GM12874 (cell line): ENCODE results near the gene PRDM16.

Experiments used
- TF ChIP-seq, protein P1 (sequence below): IDR thresholded peaks from 2 replicates; pipeline ENCODE4 v1.5.1; 2011; ENCODE audit warnings: low read depth, mild to moderate bottlenecking, control low read depth, low read length, moderate library complexity; ENCODE audit not compliant: insufficient read depth

PRDM16 gene

DNA sequence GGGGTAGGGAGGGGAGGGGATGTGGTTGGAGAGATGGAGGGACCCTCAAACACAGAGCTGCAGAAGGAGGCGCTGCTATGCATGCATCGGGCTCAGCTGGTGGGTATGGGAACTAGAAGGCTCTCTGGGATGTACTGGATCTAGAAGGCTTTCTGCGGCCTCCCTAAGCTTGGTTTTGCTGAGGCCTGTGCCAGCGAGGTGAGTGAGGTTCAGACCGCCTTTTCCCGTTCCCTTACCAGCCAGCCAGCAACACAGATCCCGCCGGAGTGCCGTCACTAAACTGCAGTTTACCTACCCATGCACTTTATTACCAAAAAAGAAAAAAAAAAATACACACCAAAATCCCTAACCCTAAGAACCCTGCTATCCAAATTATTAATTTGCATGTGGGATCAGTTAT is 180.2 kb downstream of the PRDM16 start:
- TF ChIP-seq, protein P1, sequence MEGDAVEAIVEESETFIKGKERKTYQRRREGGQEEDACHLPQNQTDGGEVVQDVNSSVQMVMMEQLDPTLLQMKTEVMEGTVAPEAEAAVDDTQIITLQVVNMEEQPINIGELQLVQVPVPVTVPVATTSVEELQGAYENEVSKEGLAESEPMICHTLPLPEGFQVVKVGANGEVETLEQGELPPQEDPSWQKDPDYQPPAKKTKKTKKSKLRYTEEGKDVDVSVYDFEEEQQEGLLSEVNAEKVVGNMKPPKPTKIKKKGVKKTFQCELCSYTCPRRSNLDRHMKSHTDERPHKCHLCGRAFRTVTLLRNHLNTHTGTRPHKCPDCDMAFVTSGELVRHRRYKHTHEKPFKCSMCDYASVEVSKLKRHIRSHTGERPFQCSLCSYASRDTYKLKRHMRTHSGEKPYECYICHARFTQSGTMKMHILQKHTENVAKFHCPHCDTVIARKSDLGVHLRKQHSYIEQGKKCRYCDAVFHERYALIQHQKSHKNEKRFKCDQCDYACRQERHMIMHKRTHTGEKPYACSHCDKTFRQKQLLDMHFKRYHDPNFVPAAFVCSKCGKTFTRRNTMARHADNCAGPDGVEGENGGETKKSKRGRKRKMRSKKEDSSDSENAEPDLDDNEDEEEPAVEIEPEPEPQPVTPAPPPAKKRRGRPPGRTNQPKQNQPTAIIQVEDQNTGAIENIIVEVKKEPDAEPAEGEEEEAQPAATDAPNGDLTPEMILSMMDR: no peak

DNA sequence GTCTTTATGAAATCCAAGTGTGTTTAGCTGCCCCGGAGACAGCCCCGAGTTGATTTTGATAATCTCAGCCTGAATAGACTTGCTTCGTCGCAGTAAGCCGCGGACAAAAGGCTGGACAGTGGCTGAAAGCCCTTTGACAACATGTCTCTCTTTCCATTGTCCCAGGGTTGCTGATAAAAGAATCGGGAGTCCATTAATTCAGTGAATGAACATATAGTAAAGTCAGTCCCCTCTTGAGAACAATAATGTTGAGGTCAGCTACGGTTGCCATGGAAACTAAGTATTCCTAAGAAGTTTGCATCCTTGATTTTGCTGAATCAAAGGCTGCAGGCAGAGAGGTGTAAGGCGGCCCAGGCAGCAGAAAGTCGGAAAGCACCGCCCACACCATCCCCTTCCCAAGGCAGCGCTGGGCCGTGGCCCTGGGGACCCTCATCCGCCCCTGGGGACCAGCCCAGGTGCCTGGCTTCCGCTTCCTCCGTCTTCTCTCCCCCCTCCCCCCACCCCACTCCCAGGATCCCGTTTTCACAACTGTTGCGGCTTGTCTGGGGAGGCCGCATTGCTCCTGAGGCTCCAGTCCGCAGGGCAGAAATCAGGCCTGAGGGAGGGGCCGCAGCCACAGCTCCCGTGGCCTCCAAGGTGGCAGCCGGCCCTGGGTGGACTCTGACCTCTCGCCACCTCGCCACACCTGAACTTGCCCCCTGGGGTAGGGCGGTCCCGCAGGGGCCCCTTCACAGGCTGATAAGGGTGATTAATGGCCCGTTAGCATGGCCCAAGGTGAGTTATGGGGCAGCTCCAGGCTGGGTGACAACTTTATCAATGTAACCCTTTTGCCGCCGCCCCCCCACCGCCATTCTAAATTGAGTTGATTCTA is 180.9 kb downstream of the PRDM16 start:
- TF ChIP-seq, protein P1: no peak

DNA sequence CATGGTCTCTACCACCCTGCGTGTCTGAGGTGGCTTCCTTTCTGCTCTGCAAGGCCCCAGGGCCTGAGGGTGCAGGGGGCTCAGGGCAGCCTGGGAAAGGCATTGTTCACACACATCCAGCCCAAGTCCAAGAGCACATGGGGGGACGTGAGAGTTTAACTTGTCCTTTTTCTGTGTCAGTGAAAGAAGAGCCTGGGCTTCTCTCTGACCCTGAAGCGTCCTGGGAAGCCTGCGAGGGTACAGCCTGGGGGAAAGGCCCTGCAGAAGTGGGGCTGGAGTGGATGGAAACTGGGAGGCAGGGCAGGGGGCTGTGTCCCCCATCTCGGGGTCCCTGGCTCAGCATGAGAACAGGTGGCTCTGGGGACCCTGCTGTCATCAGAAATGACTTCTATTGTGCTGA is 181.6 kb downstream of the PRDM16 start:
- TF ChIP-seq, protein P1: no peak

DNA sequence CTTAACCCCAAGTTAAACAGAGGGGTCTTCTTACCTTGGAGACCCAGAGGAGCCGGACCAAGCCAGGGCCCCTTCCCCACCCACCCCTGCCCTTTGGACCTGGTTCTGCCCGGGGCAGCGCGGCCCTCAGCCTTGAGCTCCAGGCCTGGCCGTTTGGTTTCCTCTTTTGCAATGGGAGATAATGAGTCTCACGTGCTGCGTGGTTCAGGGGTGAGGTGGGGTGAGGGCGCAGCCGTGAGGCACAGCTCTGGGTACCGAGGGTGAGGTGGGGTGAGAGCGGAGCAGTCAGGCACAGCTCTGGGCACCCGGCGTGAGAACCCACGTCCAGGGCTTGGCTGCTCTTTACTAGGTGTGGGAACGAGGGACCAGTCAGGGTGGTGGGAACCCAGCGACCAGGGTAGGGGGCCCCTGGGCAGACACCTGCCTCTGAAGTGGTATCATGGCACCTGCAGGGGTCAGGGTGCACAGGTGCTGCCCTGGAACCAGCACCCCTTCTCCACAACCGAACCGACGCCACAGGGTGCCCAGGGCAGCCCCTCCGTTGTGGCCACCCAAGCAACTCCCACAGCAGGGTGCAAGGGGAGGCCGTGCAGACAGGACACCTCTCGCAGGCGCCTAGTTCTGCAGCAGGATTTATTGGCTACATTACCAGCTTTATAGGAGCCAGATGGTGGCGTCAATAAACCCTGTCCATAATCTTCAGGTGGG is 182.2 kb downstream of the PRDM16 start:
- TF ChIP-seq, protein P1: no peak

DNA sequence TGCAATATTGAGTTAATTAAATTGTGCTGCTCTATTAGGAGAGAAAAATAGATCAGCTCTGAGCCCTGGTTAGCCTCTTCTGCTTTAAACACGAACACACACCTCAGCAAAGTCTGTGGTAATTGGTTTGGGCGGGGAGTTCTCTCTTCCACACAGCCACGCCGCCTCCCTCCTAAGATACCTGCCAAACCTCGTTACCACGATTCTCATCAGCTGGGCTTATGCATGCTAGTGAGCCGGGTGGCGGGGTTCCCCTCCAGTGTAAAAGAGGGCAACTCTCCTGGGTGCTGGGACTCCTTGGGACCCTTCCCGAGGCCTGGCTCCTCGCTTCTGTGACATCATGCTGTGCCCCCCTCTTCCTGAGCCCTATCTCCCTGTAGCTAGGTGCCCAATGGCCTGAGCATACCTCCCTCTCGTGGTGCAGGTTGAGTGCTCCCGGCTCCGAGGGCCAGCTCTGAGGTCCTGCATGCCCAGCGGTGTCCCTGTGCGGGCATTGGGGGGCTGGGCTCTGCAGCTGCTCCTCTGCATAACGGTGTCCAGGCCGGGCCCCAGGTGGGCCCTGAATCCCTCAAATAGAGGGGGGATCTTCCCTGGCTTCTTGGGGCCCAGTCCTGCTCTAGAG is 182.9 kb downstream of the PRDM16 start:
- TF ChIP-seq, protein P1: no peak

DNA sequence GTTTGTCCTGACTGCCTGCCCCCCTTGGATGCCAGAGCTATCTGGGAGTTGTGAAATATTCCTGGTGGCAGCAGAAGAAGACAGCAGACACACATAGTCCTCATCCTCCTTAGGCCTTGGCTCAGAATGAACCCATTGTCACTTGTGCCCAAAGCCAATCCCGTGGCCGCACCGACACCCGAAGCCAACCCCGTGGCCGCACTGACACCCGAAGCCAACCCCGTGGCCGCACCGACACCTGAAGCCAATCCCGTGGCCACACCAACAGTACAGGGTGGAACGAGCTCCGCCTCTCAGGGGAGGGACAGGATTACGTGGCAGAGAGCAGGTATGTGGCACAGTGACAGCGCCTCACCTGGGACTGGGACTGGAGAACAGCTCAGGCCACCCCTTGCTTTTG is 186.7 kb downstream of the PRDM16 start:
- TF ChIP-seq, protein P1: no peak

DNA sequence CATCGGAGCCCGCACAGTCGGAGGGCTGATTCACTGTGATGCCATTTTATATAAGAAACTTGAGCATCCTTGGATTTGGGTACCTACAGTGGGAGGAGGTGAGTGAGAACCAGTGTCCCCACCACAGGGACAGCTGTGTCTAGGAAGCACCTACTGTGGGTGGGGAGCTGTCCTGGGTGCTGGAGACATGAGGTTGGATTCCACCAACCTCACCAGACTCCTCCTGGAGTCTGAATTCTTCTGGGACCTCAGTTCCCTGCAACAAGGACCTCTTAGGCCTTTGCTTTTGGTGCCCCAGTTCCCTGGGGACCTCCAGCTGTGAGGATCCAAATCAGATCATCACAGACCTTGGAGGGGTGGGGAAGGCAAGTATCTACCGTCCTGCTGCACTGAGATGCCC is 188.8 kb downstream of the PRDM16 start:
- TF ChIP-seq, protein P1: no peak
